ENCODE results near the gene CEP83.

CEP83 gene

DNA sequence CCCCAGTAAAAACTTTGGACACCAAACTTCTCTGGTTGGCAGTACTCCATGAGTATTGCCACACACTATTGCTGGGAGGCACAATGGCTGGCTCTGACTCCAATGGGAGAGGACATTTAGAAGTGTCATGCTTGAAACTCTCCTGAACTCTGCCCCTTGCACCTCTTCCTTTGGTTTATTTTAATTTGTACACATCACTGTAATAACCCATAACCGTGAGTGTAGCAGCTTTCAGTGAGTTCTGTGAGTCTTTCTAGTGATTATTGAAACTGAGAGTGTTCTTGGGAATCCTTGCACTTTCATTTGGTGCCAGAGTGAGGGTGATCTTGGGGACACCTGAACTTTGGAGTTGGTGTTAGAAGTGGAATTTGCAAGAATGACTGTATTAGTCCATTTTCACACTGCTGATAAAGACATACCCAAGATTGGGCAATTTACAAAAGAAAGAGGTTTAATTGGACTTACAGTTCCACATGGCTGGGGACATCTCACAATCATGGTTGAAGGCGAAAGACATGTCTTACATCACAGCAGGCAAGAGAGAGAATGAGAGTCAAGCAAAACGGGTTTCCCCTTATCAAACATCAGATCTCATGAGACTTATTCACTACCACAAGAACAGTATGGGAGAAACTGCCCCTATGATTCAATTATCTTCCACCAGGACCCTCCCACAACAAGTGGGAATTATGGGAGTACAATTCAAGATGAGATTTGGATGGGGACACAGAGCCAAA is 41.3 kb upstream of the CEP83 start:
- Histone ChIP-seq H3K36me3 (replicated peaks) (no peaks in the 10 kb centered on the region), H3K27ac (no peak overlapping the region), H3K27me3 (replicated peaks) (no peaks in the 10 kb centered on the region), H3K4me3 (ENCODE audit: low read depth, low read length) (no peak overlapping the region)
- TF ChIP-seq, protein P1, sequence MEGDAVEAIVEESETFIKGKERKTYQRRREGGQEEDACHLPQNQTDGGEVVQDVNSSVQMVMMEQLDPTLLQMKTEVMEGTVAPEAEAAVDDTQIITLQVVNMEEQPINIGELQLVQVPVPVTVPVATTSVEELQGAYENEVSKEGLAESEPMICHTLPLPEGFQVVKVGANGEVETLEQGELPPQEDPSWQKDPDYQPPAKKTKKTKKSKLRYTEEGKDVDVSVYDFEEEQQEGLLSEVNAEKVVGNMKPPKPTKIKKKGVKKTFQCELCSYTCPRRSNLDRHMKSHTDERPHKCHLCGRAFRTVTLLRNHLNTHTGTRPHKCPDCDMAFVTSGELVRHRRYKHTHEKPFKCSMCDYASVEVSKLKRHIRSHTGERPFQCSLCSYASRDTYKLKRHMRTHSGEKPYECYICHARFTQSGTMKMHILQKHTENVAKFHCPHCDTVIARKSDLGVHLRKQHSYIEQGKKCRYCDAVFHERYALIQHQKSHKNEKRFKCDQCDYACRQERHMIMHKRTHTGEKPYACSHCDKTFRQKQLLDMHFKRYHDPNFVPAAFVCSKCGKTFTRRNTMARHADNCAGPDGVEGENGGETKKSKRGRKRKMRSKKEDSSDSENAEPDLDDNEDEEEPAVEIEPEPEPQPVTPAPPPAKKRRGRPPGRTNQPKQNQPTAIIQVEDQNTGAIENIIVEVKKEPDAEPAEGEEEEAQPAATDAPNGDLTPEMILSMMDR (IDR thresholded peaks at IDR 0.05; ENCODE audit: low read depth, low read length, missing control alignments): no peak
- no peak for DNase-seq
- in situ Hi-C loops (cut with HindIII; ENCODE audit: low pct_ligation_motif_present, low sequenced_read_pairs): loop anchor here (25.0 kb wide), 1 partner anchor 364 kb away; the partner anchor contains the start of gene PLXNC1

DNA sequence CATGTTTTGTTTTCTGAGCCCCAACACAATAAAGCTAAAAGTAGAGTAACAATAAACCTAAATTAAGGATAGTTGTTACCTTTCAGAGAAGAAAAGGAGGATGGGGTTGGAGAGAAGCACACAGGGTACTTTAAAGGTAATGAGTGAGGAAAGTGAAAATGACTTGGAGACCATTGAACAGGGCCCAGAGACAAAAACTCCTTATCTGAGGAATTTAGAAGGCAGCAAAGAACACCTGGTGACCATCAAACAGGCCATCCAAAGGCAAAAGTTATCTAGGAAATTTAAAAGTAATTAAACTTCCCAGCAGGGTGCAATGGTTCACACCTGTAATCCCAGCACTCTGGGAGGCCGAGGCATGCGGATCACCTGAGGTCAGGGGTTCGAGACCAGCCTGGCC is 39.0 kb upstream of the CEP83 start:
- Histone ChIP-seq H3K27me3 (replicated peaks) (no peaks in the 10 kb centered on the region), H3K36me3 (replicated peaks) (no peaks in the 10 kb centered on the region), H3K27ac (no peak overlapping the region), H3K4me3 (ENCODE audit: low read depth, low read length) (no peak overlapping the region)
- TF ChIP-seq, protein P1 (IDR thresholded peaks at IDR 0.05; ENCODE audit: low read depth, low read length, missing control alignments): no peak
- no peak for DNase-seq
- in situ Hi-C loops (cut with HindIII; ENCODE audit: low pct_ligation_motif_present, low sequenced_read_pairs): no loop called here

DNA sequence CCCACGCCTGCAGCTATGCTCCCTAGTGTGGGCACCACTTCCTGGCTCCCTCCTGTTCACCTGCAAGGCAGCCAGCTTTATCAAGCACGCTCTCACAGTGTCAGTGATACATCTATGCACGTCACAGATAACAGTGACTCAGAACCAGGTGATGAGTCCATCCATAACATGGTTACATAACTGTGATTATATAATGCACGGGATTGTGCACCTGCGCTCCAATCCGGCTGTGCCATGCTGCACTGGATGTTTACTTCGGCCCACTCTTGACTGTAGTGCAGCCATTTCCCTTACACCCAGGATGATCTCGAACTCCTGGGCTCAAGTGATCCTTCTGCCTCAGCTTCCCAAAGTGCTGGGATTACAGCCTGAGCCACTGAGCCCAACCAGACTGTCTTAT is 38.4 kb upstream of the CEP83 start:
- TF ChIP-seq, protein P1 (IDR thresholded peaks at IDR 0.05; ENCODE audit: low read depth, low read length, missing control alignments): no peak
- DNase-seq: no peak

DNA sequence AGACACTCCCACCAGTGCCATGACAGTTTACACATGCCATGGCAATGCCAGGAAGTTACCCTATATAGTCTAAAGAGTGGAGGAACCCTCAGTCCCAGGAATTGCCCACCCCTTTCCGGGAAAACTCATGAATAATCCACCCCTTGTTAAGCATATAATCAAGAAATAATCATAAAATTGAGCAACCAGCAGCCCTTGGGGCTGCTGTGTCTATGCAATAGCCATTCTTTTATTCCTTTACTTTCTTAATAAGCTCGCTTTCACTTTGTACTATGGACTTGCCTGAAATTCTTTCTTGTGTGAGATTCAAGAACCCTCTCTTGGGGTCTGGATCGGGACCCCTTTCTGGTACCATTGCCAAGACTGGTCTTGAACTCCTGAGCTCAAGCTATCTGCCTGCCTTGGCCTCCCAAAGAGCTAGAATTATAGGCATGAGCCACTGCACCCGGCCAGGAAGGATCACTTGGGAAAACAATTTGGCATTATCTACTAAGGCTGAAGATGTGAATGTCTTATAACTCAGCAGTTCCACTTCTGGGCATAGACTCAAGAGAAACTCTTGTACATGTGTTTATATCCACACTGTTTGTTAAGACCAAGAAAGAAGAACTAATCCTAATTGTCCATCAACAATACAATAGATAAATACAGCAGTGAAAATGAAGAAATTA is 35.9 kb upstream of the CEP83 start:
- Histone ChIP-seq H3K27ac (no peak overlapping the region), H3K4me3 (ENCODE audit: low read depth, low read length) (no peak overlapping the region), H3K36me3 (replicated peaks) (no peaks in the 10 kb centered on the region), H3K27me3 (replicated peaks) (no peaks in the 10 kb centered on the region)
- no peak for DNase-seq
- TF ChIP-seq, protein P1 (IDR thresholded peaks at IDR 0.05; ENCODE audit: low read depth, low read length, missing control alignments): no peak
- in situ Hi-C loops (cut with HindIII; ENCODE audit: low pct_ligation_motif_present, low sequenced_read_pairs): no loop called here

More for the DNA sequence above, 38.4 kb upstream of the CEP83 start:
- H3K27ac ChIP-seq: no peak overlapping the region
- no peaks in the 10 kb centered on the region for H3K36me3 ChIP-seq (replicated peaks)
- H3K27me3 ChIP-seq (replicated peaks): no peaks in the 10 kb centered on the region
- no peak overlapping the region for H3K4me3 ChIP-seq (ENCODE audit: low read depth, low read length)
- in situ Hi-C loops (cut with HindIII; ENCODE audit: low pct_ligation_motif_present, low sequenced_read_pairs): no loop called here

DNA sequence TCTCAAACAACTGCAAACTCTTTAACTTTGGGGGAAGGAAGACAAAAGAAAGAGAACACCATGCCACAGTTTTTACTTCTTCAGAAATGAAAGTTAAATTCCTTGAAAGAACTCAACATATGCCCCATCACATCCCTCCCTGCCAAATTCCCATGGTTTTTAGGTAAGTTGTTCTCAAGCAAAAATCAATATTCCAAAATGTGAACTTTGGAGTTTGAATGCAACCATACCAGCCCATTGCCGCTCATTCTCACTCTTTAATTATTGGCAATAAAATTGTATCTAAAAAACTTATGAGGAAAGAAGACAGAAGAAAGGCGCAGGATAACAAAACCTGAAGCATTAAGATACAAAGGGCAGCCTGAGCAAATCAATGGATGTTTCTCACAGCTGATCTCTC is 31.8 kb upstream of the CEP83 start:
- no peaks in the 10 kb centered on the region for H3K36me3 ChIP-seq (replicated peaks)
- no peaks in the 10 kb centered on the region for H3K27me3 ChIP-seq (replicated peaks)
- in situ Hi-C loops (cut with HindIII; ENCODE audit: low pct_ligation_motif_present, low sequenced_read_pairs): no loop called here
- no peak overlapping the region for H3K4me3 ChIP-seq (ENCODE audit: low read depth, low read length)
- no peak overlapping the region for H3K27ac ChIP-seq
- TF ChIP-seq, protein P1 (IDR thresholded peaks at IDR 0.05; ENCODE audit: low read depth, low read length, missing control alignments): no peak
- no peak for DNase-seq

Measured in brain microvascular endothelial cell (primary cell).